ENCODE measurements around the gene BIN2.

DNA sequence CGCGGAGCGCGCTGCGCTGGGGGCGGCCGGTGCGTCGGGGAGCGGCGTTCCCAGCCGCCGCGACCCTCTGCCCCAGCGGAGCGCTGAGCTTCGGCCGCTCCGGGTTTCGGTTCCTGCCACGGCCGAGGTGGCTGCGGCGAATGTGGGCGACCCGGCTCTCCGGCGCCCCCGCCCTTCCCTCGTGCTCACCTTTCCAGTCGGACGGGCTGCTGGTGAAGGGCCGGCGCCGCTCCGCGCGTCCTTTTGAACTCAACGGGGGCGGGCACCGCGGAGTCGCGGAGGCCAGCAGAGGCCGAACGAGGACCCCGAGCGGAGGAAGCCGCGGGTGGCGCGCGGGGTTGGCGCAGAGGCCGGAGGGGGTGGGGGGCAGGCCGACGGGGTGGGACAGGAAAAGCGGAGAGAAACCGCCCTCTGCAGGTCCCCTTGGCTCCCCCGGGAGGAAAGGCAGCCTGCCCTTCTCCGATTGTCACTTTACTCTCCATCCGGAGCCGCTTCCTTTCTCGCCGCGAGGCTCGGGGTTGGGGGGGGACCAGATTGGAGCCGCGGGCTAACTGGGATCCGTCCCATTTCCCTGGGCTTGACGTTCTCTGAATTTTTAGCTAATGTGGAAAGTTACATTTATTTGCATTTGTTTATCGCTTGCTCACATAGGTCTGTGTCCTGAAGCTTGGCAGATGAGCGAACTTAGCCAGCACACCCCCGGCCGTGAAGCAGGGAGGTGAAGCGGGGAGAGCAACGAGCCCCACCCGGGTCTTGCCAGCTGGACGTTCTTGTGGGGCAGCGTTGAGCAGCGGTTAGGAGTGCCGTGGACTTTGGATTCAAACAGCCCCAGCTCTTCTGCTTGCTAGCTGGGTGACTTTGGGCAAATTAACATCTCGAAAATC lies 53.7 kb downstream of the BIN2 start, which contains the start of gene SMAGP:
- TF ChIP-seq, protein P1, sequence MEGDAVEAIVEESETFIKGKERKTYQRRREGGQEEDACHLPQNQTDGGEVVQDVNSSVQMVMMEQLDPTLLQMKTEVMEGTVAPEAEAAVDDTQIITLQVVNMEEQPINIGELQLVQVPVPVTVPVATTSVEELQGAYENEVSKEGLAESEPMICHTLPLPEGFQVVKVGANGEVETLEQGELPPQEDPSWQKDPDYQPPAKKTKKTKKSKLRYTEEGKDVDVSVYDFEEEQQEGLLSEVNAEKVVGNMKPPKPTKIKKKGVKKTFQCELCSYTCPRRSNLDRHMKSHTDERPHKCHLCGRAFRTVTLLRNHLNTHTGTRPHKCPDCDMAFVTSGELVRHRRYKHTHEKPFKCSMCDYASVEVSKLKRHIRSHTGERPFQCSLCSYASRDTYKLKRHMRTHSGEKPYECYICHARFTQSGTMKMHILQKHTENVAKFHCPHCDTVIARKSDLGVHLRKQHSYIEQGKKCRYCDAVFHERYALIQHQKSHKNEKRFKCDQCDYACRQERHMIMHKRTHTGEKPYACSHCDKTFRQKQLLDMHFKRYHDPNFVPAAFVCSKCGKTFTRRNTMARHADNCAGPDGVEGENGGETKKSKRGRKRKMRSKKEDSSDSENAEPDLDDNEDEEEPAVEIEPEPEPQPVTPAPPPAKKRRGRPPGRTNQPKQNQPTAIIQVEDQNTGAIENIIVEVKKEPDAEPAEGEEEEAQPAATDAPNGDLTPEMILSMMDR (conservative IDR thresholded peaks at IDR 0.05; ENCODE audit: low read length): no peak; the same call in 1 of the 2 replicates
- no peak for TF ChIP-seq EZH2phosphoT487 (IDR thresholded peaks at IDR 0.05; ENCODE audit: borderline replicate concordance, low read depth, low read length)
